Esophagus muscularis mucosa (tissue), 3 donors: ENCODE results near the gene TARBP2.

Source experiments
- POLR2A ChIP-seq: fragments of 450-650 bp; IDR thresholded peaks from one replicate; pipeline ENCODE4 v1.6.1; 2017; ENCODE audit warnings: antibody characterized with exemption, moderate library complexity, mild to moderate bottlenecking, low read depth
- POLR2AphosphoS5 ChIP-seq, 2 donors: sonication (generic); formaldehyde crosslinking; IDR thresholded peaks; one replicate each; pipeline ENCODE4 v1.6.1; 2017; ENCODE audit warnings: antibody characterized with exemption in 2 of 2
- TF ChIP-seq, protein P1 (sequence below), 3 experiments: fragments of 200-600 bp in 2 of 3; fragments of 450-650 bp in 1 of 3; sonication (generic) in 2 of 3; IDR thresholded peaks; one replicate each; pipeline ENCODE4 v1.5.1; 2017 to 2019; ENCODE audit warnings: antibody characterized with exemption in 3 of 3, mild to moderate bottlenecking in 2 of 3, moderate library complexity in 1 of 3

GRCh38 chr12:53474819-53475218 lies 26.3 kb upstream of the TARBP2 start:
- TF ChIP-seq, protein P1, sequence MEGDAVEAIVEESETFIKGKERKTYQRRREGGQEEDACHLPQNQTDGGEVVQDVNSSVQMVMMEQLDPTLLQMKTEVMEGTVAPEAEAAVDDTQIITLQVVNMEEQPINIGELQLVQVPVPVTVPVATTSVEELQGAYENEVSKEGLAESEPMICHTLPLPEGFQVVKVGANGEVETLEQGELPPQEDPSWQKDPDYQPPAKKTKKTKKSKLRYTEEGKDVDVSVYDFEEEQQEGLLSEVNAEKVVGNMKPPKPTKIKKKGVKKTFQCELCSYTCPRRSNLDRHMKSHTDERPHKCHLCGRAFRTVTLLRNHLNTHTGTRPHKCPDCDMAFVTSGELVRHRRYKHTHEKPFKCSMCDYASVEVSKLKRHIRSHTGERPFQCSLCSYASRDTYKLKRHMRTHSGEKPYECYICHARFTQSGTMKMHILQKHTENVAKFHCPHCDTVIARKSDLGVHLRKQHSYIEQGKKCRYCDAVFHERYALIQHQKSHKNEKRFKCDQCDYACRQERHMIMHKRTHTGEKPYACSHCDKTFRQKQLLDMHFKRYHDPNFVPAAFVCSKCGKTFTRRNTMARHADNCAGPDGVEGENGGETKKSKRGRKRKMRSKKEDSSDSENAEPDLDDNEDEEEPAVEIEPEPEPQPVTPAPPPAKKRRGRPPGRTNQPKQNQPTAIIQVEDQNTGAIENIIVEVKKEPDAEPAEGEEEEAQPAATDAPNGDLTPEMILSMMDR (IDR thresholded peaks at IDR 0.05): no peak
- TF ChIP-seq POLR2A: no peak
- peak in 1 of 2 donors; percentile 16 for TF ChIP-seq POLR2AphosphoS5 (IDR thresholded peaks at IDR 0.05)
